Neuronal stem cell (in vitro differentiated cells): Measurements from ENCODE around the gene ITPRID1.

Experiments
- DNase-seq: peaks from one replicate; pipeline ENCODE4 v3.0.0-alpha.2; 2013; ENCODE audit warnings: low spot score
- H2AFZ ChIP-seq: one replicate; pipeline ENCODE4 v1.6.1; 2013; ENCODE audit warnings: mild to moderate bottlenecking, low read length, inconsistent platforms
- H2AK5ac ChIP-seq: 2 replicates; pipeline ENCODE4 v1.6.1; 2013; ENCODE audit warnings: low read depth, mild to moderate bottlenecking, inconsistent platforms, low read length, moderate library complexity, mixed read lengths
- H2BK120ac ChIP-seq: 2 replicates; pipeline ENCODE4 v1.6.1; 2013; ENCODE audit warnings: low read depth, mild to moderate bottlenecking, inconsistent platforms, low read length, moderate library complexity, mixed read lengths
- H2BK12ac ChIP-seq: one replicate; pipeline ENCODE4 v1.6.1; 2013; ENCODE audit warnings: low read length, inconsistent platforms
- H2BK15ac ChIP-seq: 2 replicates; pipeline ENCODE4 v1.6.1; 2013; ENCODE audit warnings: mild to moderate bottlenecking, low read length, inconsistent platforms, mixed read lengths
- H2BK5ac ChIP-seq: one replicate; pipeline ENCODE4 v1.6.1; 2013; ENCODE audit warnings: inconsistent platforms, mild to moderate bottlenecking, low read length, moderate library complexity
- H3K14ac ChIP-seq: one replicate; pipeline ENCODE4 v1.6.1; 2013; ENCODE audit warnings: low read length, inconsistent platforms
- H3K18ac ChIP-seq: 2 replicates; pipeline ENCODE4 v1.6.1; 2013; ENCODE audit warnings: low read length, inconsistent platforms
- H3K23ac ChIP-seq: 2 replicates; pipeline ENCODE4 v1.6.1; 2013; ENCODE audit warnings: low read depth, mild to moderate bottlenecking, mixed read lengths, low read length, inconsistent platforms; ENCODE audit not compliant: poor library complexity
- H3K27ac ChIP-seq: replicated peaks from 3 replicates; pipeline ENCODE4 v1.5.1; 2013; ENCODE audit warnings: low read length, inconsistent platforms
- H3K27me3 ChIP-seq, 3 experiments: 2 replicates each; pipeline ENCODE4 v1.6.1; 2013; ENCODE audit warnings: low read length in 3 of 3, mild to moderate bottlenecking in 2 of 3, inconsistent platforms in 1 of 3, low read depth in 1 of 3, mixed read lengths in 1 of 3, moderate library complexity in 1 of 3; ENCODE audit not compliant: control insufficient read depth in 3 of 3, insufficient read depth in 3 of 3
- H3K36me3 ChIP-seq, 2 donors: replicated peaks in 1 of 2; 2 replicates each; pipeline ENCODE4 v1.6.1; 2013; ENCODE audit warnings: low read length in 2 of 2; ENCODE audit not compliant: control insufficient read depth in 2 of 2, insufficient read depth in 2 of 2
- H3K4ac ChIP-seq: 2 replicates; pipeline ENCODE4 v1.6.1; 2013; ENCODE audit warnings: inconsistent platforms, mild to moderate bottlenecking, low read length, moderate library complexity
- H3K4me1 ChIP-seq, 2 donors: 1 replicate in 1 of 2; 2 replicates in 1 of 2; pipeline ENCODE4 v1.6.1; 2013; ENCODE audit warnings: low read length in 2 of 2, low read depth in 1 of 2; ENCODE audit not compliant: control insufficient read depth in 2 of 2, insufficient read depth in 1 of 2
- H3K4me2 ChIP-seq: one replicate; pipeline ENCODE4 v1.6.1; 2013; ENCODE audit warnings: mild to moderate bottlenecking, low read length, inconsistent platforms; ENCODE audit not compliant: insufficient read depth, poor library complexity, severe bottlenecking
- H3K4me3 ChIP-seq, 2 donors: 2 replicates each; pipeline ENCODE4 v1.5.1; 2013; ENCODE audit warnings: low read length in 2 of 2, mild to moderate bottlenecking in 2 of 2, inconsistent platforms in 1 of 2, moderate library complexity in 1 of 2
- H3K79me1 ChIP-seq: one replicate; pipeline ENCODE4 v1.6.1; 2013; ENCODE audit warnings: low read depth, mild to moderate bottlenecking, inconsistent platforms, low read length, moderate library complexity
- H3K9ac ChIP-seq: one replicate; pipeline ENCODE4 v1.6.1; 2013; ENCODE audit warnings: mild to moderate bottlenecking, low read depth, low read length, inconsistent platforms; ENCODE audit not compliant: poor library complexity
- H3K9me3 ChIP-seq, 2 donors: replicated peaks in 1 of 2; 2 replicates each; pipeline versions ENCODE3 to v1.6.1; 2013; ENCODE audit warnings: low read length in 2 of 2, mild to moderate bottlenecking in 2 of 2, inconsistent platforms in 1 of 2, low read depth in 1 of 2, mixed read lengths in 1 of 2, moderate library complexity in 1 of 2; ENCODE audit not compliant: control insufficient read depth in 2 of 2, insufficient read depth in 1 of 2
- H4K8ac ChIP-seq: one replicate; pipeline ENCODE4 v1.6.1; 2013; ENCODE audit warnings: low read depth, mild to moderate bottlenecking, inconsistent platforms, low read length, moderate library complexity
- H4K91ac ChIP-seq: one replicate; pipeline ENCODE4 v1.6.1; 2013; ENCODE audit warnings: low read length, low read depth, mild to moderate bottlenecking, inconsistent platforms; ENCODE audit not compliant: poor library complexity
- WGBS, 2 donors: extraction: QIAGEN DNeasy Blood & Tissue Kit; methylation state at CpG; one replicate each; pipeline ENCODE4 v1.1.7; 2013; ENCODE audit warnings: missing lambda C conversion rate in 2 of 2, mixed read lengths in 1 of 2; ENCODE audit not compliant: insufficient read length in 2 of 2, insufficient replicate concordance in 1 of 2; ENCODE audit errors: extremely low coverage in 2 of 2; 5-methylcytosine and 5-hydroxymethylcytosine counted together

ITPRID1 gene

GRCh38 chr7:31646942-31647341 lies 133.1 kb downstream of the ITPRID1 start:
- no peak overlapping the region for H2BK120ac ChIP-seq
- H2AFZ ChIP-seq = no peak overlapping the region
- no peak overlapping the region for H2AK5ac ChIP-seq
- no peaks in the 10 kb centered on the region for H3K36me3 ChIP-seq
- no peaks in the 10 kb centered on the region for H3K79me1 ChIP-seq
- H3K27ac ChIP-seq = no peak overlapping the region
- H3K4me3 ChIP-seq = no peak overlapping the region
- H3K27me3 ChIP-seq = no peaks in the 10 kb centered on the region
- H3K23ac ChIP-seq = no peak overlapping the region
- H3K4ac ChIP-seq = no peak overlapping the region
- H2BK12ac ChIP-seq = no peak overlapping the region
- no peak for DNase-seq
- no peak overlapping the region for H2BK15ac ChIP-seq
- no peak overlapping the region for H4K8ac ChIP-seq
- no peak overlapping the region for H3K14ac ChIP-seq
- no peaks in the 10 kb centered on the region for H3K9me3 ChIP-seq
- no peak overlapping the region for H3K18ac ChIP-seq
- peaks cover 0 to 4% of the 10 kb centered on the region in 2 donors for H3K4me1 ChIP-seq
- no peak overlapping the region for H3K9ac ChIP-seq
- no peak overlapping the region for H3K4me2 ChIP-seq
- no peak overlapping the region for H2BK5ac ChIP-seq
- no peak overlapping the region for H4K91ac ChIP-seq
- no CpG with 5 or more reads among the region's 4 CpGs for WGBS, 2 donors

- Histone ChIP-seq H3K18ac (no peak overlapping the region), H3K4me1 (peaks cover 0 to 4% of the 10 kb centered on the region in 2 donors), H4K91ac (no peak overlapping the region), H3K27me3 (no peaks in the 10 kb centered on the region), H3K27ac (no peak overlapping the region), H2BK120ac (no peak overlapping the region), H2AK5ac (no peak overlapping the region), H3K14ac (no peak overlapping the region), H2BK12ac (no peak overlapping the region), H3K9me3 (no peaks in the 10 kb centered on the region), H3K79me1 (no peaks in the 10 kb centered on the region), H3K4me3 (no peak overlapping the region), H2BK15ac (no peak overlapping the region), H3K36me3 (no peaks in the 10 kb centered on the region), H2BK5ac (no peak overlapping the region), H3K9ac (no peak overlapping the region), H2AFZ (no peak overlapping the region), H3K4ac (no peak overlapping the region), H3K23ac (no peak overlapping the region), H3K4me2 (no peak overlapping the region), H4K8ac (no peak overlapping the region)
- no peak for DNase-seq
- no CpG with 5 or more reads among the region's 7 CpGs for WGBS, 2 donors
Measured at GRCh38 chr7:31647511-31647910, 133.6 kb downstream of the ITPRID1 start.

- no peaks in the 10 kb centered on the region for H3K79me1 ChIP-seq
- no peak overlapping the region for H3K23ac ChIP-seq
- H3K4me3 ChIP-seq = no peak overlapping the region
- no peak for DNase-seq
- H3K27me3 ChIP-seq = no peaks in the 10 kb centered on the region
- H3K4me2 ChIP-seq = no peak overlapping the region
- H2BK5ac ChIP-seq = no peak overlapping the region
- H3K9ac ChIP-seq = no peak overlapping the region
- H2AK5ac ChIP-seq = no peak overlapping the region
- no peak overlapping the region for H3K18ac ChIP-seq
- no CpG with 5 or more reads among the region's 1 CpG for WGBS, 2 donors
- H3K36me3 ChIP-seq = no peaks in the 10 kb centered on the region
- H2AFZ ChIP-seq = no peak overlapping the region
- H3K4me1 ChIP-seq = peaks cover 0 to 4% of the 10 kb centered on the region in 2 donors
- no peak overlapping the region for H2BK120ac ChIP-seq
- no peak overlapping the region for H2BK15ac ChIP-seq
- no peaks in the 10 kb centered on the region for H3K9me3 ChIP-seq
- H2BK12ac ChIP-seq = no peak overlapping the region
- no peak overlapping the region for H3K27ac ChIP-seq
- H4K8ac ChIP-seq = no peak overlapping the region
- H3K4ac ChIP-seq = no peak overlapping the region
- H4K91ac ChIP-seq = no peak overlapping the region
- H3K14ac ChIP-seq = no peak overlapping the region
Measured at GRCh38 chr7:31648288-31648687, 134.4 kb downstream of the ITPRID1 start.

GRCh38 chr7:31648880-31649279 lies 135.0 kb downstream of the ITPRID1 start:
- H3K9me3 ChIP-seq = no peaks in the 10 kb centered on the region
- no peak overlapping the region for H3K4me3 ChIP-seq
- WGBS, 2 donors = no CpG with 5 or more reads among the region's 4 CpGs
- H2BK5ac ChIP-seq = no peak overlapping the region
- H3K27ac ChIP-seq = no peak overlapping the region
- no peak overlapping the region for H2AK5ac ChIP-seq
- no peak overlapping the region for H3K18ac ChIP-seq
- no peak overlapping the region for H2BK12ac ChIP-seq
- H3K4ac ChIP-seq = no peak overlapping the region
- no peak overlapping the region for H2BK120ac ChIP-seq
- H2BK15ac ChIP-seq = no peak overlapping the region
- no peaks in the 10 kb centered on the region for H3K36me3 ChIP-seq
- no peak overlapping the region for H2AFZ ChIP-seq
- H3K4me2 ChIP-seq = no peak overlapping the region
- H4K8ac ChIP-seq = no peak overlapping the region
- H3K14ac ChIP-seq = no peak overlapping the region
- H3K4me1 ChIP-seq = peaks cover 0 to 4% of the 10 kb centered on the region in 2 donors
- DNase-seq = no peak
- H3K9ac ChIP-seq = no peak overlapping the region
- no peak overlapping the region for H4K91ac ChIP-seq
- H3K27me3 ChIP-seq = no peaks in the 10 kb centered on the region
- H3K79me1 ChIP-seq = no peaks in the 10 kb centered on the region
- no peak overlapping the region for H3K23ac ChIP-seq
